ENCODE data around the gene EIF4ENIF1.
"Not testable (repeated sequence)": the region's sequence is repeated elsewhere in the genome, so short reads cannot be mapped to it uniquely, and the experiment has no call there.

GRCh38 chr22:31402350-31402749 lies 87.3 kb downstream of the EIF4ENIF1 start:
- TF ChIP-seq, protein P1, sequence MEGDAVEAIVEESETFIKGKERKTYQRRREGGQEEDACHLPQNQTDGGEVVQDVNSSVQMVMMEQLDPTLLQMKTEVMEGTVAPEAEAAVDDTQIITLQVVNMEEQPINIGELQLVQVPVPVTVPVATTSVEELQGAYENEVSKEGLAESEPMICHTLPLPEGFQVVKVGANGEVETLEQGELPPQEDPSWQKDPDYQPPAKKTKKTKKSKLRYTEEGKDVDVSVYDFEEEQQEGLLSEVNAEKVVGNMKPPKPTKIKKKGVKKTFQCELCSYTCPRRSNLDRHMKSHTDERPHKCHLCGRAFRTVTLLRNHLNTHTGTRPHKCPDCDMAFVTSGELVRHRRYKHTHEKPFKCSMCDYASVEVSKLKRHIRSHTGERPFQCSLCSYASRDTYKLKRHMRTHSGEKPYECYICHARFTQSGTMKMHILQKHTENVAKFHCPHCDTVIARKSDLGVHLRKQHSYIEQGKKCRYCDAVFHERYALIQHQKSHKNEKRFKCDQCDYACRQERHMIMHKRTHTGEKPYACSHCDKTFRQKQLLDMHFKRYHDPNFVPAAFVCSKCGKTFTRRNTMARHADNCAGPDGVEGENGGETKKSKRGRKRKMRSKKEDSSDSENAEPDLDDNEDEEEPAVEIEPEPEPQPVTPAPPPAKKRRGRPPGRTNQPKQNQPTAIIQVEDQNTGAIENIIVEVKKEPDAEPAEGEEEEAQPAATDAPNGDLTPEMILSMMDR (IDR thresholded peaks at IDR 0.05; ENCODE audit: poor library complexity, severe bottlenecking) = not testable (repeated sequence)
- not testable (repeated sequence) for TF ChIP-seq MXI1 (conservative IDR thresholded peaks at IDR 0.05; ENCODE audit: poor library complexity, severe bottlenecking); EZH2 (IDR thresholded peaks at IDR 0.05; ENCODE audit: borderline replicate concordance, insufficient read depth, low read length, poor library complexity, severe bottlenecking); POLR2AphosphoS5 (IDR thresholded peaks at IDR 0.05); EP300 (conservative IDR thresholded peaks at IDR 0.05; ENCODE audit: poor library complexity, severe bottlenecking)
- TF ChIP-seq, protein P2, sequence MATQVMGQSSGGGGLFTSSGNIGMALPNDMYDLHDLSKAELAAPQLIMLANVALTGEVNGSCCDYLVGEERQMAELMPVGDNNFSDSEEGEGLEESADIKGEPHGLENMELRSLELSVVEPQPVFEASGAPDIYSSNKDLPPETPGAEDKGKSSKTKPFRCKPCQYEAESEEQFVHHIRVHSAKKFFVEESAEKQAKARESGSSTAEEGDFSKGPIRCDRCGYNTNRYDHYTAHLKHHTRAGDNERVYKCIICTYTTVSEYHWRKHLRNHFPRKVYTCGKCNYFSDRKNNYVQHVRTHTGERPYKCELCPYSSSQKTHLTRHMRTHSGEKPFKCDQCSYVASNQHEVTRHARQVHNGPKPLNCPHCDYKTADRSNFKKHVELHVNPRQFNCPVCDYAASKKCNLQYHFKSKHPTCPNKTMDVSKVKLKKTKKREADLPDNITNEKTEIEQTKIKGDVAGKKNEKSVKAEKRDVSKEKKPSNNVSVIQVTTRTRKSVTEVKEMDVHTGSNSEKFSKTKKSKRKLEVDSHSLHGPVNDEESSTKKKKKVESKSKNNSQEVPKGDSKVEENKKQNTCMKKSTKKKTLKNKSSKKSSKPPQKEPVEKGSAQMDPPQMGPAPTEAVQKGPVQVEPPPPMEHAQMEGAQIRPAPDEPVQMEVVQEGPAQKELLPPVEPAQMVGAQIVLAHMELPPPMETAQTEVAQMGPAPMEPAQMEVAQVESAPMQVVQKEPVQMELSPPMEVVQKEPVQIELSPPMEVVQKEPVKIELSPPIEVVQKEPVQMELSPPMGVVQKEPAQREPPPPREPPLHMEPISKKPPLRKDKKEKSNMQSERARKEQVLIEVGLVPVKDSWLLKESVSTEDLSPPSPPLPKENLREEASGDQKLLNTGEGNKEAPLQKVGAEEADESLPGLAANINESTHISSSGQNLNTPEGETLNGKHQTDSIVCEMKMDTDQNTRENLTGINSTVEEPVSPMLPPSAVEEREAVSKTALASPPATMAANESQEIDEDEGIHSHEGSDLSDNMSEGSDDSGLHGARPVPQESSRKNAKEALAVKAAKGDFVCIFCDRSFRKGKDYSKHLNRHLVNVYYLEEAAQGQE (IDR thresholded peaks at IDR 0.05; ENCODE audit: borderline replicate concordance) = not testable (repeated sequence)

All from neural cell (in vitro differentiated cells).